HG03064 (cell line): Measurements from ENCODE around the gene CD4.
"Not testable (repeated sequence)": the region's sequence is repeated elsewhere in the genome, so short reads cannot be mapped to it uniquely, and the experiment has no call there.

Experiments used
- ATAC-seq: cut with Tn5 transposase; IDR thresholded peaks from one replicate; pipeline ENCODE4 v1.9.1; 2021; ENCODE audit warnings: low read depth; ENCODE audit not compliant: unreplicated experiment

CD4 gene

DNA sequence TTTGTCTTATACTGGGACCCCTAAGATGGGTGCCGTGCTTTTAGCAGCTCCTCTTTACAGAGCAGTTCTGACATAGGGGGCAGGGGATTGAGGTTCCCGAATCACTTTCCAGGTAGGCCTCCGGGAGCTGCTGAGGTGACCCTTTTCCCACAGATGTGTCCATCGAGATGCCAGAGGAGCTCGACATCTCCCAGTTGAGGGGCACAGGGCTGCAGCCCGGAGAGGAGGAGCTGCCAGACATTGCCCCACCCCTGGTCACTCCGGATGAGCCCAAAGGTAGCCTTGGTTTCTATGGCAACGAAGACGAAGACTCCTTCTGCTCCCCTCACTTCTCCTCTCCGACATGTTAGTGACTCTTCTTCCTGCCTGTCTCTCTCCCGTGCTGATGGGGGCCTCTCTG is 73.7 kb downstream of the CD4 start:
- ATAC-seq, result no peak

DNA sequence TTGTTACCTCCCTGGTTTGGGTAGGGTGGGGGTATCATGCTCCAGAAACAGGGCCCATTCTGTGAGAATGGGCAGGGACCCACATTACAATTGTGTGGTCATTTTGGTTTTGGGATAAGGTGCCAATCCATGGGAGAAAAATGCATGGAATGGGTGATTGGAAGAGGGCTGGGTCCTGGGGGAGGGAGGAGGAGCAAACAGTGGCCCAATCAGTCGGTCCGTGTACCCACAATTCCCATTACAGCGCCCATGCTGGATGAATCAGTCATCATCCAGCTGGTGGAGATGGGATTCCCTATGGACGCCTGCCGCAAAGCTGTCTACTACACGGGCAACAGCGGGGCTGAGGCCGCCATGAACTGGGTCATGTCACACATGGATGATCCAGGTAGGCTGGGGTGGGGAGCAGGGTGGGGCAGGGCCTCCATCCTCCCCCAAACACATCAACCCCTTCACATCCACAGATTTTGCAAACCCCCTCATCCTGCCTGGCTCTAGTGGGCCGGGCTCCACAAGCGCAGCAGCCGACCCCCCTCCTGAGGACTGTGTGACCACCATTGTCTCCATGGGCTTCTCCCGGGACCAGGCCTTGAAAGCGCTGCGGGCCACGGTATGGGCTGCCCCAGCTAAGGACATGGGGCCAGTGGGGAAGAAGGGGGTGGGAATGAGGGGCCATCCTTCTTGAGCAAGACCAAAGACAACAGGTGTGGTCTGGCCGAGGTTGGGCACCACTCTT is 74.4 kb downstream of the CD4 start:
- no peak for ATAC-seq

DNA sequence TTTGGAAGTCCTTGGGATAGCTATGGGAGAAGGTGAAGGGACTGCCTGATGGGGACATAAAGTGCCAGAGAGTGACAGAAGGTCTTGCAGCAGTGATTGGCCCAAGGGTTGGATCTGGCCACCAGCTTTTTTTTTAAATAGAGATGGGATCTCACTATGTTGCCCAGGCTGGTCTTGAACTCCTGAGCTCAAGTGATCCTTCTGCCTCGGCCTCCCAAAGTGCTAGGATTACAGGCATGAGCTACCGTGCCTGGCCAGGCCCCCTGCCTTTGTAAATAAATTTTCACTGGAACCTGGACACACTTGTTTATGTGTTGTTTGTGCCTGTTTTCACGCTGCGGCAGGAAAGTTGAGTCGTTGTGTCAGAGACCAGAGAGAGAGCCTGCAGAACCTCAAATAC is 76.0 kb downstream of the CD4 start:
- ATAC-seq, result not testable (repeated sequence)

DNA sequence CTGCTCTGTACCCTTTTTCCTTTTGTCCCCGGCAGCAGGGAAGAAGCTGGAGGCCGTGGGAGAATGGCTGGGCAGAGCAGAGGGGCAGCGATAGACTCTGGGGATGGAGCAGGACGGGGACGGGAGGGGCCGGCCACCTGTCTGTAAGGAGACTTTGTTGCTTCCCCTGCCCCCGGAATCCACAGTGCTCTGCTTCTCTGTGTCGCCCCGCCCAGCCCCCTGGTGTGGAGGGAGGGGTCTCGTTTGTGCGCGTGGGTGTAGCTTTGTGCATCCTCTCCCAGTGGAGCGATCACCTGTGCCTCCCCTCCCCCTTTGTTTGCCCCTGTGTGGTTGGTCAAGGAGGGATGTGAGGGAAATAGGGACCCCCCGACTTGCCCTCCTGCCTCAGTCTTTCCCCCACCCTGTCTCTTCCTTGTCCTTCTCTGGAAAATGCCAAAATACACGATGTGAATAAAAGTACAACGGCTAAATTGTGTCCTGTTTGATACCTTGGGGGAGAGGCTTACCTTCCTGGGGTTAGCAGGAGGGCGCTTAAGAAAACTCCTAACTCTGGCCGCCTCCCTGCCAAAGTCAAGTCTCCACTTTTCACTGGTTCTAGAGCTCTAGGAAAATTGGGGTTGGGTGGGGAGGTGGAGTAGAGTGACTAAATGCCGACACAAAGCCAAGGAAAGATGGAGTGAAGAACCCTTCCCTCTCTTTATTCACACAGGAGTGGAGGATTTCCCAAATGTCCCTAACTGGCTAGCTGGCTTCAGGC is 77.0 kb downstream of the CD4 start:
- ATAC-seq, result no peak

DNA sequence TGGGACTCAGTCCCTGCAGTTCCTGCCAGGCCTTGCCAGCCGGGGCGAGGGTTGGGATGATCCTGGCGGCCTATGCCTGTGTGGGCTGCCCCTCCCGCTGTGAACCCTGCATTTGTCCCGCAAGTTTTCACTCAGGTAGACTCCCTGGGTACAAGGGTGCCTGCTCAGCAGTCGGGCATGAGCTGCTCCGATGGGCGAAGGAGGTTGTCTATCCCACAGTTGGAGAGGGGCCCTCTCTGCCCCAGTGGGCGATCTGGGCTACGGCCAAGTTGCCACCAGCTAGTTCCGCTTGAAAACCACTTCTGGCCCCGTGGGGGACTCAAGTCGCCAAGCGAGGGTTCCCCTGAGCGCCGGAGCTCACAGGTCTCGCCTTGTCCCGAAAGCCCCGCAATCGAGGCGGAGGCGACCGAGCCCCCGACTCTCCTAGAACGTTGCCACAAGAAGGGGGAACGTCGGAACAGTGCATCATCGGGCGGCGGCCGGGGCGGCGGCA is 77.6 kb downstream of the CD4 start:
- ATAC-seq, result peak; percentile 14

DNA sequence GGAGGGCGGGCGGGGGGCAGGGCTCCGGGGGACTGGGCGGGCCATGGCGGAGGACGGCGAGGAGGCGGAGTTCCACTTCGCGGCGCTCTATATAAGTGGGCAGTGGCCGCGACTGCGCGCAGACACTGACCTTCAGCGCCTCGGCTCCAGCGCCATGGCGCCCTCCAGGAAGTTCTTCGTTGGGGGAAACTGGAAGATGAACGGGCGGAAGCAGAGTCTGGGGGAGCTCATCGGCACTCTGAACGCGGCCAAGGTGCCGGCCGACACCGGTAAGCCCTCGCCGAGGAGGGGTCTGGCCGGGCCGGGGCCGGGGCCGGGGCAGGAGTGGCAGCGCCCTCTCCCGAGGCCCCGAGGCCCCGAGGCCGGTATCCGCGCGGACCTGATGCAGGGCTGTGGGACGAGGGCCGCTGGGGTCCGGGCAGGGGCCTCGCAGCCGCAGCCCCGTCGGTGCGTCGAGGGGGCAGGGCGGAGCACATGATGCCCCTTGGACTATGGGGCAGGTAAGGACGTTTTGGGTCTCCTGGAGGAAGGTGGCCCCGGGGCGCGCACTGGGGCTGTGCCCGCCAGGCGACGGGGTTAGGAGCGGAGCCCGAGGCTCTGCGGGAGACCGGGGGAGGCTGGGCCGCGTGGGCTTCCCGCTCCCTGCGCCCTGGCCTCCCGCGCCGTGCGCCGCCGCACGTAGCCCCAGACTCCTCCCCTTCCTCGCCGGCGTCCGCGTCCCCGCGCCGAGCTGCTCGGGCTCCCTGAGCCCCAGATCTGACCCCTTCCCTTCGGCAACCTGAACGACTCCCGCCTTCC is 78.3 kb downstream of the CD4 start, which contains the start of gene TPI1:
TSS of gene TPI1 (plus strand) at position 119 of the 798 bp plus-strand sequence. CDS start at position 155, 36 bp downstream.
- ATAC-seq, result peak; percentile 46

DNA sequence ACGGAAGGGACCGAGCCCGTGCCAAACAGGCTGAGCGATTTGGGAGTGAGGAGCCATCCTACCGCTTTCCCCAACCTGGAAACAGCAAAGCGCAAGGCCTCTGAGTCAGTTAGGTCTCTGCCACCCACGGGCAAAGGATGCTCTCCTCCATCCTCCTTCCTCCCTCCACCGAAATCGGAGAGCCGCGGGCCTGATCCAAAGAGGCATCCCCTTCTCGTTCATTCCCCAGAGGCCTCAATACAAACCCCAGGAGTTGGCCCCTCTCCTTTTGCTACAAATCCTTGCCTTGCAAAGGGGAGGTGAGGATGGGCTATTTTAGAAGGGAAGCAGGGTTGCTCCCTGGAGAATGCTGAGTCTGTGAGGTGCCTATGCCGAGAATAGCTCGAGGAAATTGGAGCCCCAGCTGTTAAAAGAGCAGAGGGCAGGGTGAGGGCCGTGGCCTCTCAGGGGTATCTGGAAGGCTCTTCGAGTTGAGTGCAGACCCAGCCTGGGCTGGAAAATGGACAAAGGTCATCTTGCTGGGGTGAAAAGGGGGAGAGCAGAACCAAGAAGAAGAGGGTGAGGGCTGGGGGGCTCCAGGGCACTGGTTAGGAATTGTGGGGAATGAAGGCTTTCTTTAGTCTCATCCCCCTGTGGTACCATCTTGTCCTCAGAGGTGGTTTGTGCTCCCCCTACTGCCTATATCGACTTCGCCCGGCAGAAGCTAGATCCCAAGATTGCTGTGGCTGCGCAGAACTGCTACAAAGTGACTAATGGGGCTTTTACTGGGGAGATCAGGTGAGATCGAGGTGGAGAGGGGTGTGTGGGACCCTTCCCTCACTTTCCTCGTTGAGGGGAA is 79.1 kb downstream of the CD4 start:
- ATAC-seq, result no peak

DNA sequence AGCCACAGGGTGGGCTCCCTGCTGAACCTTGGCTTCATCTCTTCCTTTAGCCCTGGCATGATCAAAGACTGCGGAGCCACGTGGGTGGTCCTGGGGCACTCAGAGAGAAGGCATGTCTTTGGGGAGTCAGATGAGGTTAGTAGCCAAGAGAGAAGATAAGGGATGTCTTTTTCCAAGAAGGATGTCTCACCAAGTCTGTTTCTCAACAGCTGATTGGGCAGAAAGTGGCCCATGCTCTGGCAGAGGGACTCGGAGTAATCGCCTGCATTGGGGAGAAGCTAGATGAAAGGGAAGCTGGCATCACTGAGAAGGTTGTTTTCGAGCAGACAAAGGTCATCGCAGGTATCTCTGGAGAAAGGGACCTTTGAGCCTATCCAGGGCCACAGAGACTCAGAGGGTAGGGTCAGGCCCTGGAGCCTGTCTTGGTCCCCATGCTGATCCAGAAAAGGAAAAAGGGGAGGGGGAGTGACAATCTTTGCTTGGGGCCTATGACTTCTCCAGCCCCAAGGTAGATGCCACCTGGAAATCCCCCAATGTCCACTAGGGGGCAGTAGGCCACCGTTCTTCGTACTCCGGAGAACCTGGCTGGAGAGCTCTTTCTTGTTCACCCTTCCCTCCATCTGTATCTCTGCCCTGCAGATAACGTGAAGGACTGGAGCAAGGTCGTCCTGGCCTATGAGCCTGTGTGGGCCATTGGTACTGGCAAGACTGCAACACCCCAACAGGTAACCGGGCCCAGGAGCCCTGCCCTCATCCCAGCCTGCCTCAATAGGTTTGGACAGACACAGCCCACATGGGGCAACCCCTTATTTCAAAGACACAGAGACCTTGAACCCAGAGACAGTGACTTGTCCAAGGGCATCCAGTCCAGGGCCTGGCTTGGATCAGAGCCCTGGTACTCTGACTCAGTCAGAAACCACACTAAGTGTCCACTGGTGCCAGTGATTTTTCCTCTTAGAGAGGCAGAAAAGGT is 80.0 kb downstream of the CD4 start:
- no peak for ATAC-seq

DNA sequence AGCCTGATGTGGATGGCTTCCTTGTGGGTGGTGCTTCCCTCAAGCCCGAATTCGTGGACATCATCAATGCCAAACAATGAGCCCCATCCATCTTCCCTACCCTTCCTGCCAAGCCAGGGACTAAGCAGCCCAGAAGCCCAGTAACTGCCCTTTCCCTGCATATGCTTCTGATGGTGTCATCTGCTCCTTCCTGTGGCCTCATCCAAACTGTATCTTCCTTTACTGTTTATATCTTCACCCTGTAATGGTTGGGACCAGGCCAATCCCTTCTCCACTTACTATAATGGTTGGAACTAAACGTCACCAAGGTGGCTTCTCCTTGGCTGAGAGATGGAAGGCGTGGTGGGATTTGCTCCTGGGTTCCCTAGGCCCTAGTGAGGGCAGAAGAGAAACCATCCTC is 81.0 kb downstream of the CD4 start:
- not testable (repeated sequence) for ATAC-seq
